HL-60/S4 treated with phorbol 12-myristate 13-acetate at 8.2 ng/mL for 4 days and 3 days (cell line): ENCODE measurements around the gene SNAI3.

Experiments
- in situ Hi-C: fragments of 300-500 bp; cut with MboI; formaldehyde crosslinking; loops from 2 replicates; pipeline ENCODE4 v1.15.0; 2022; ENCODE audit warnings: low sequenced_read_pairs

Gene SNAI3

DNA sequence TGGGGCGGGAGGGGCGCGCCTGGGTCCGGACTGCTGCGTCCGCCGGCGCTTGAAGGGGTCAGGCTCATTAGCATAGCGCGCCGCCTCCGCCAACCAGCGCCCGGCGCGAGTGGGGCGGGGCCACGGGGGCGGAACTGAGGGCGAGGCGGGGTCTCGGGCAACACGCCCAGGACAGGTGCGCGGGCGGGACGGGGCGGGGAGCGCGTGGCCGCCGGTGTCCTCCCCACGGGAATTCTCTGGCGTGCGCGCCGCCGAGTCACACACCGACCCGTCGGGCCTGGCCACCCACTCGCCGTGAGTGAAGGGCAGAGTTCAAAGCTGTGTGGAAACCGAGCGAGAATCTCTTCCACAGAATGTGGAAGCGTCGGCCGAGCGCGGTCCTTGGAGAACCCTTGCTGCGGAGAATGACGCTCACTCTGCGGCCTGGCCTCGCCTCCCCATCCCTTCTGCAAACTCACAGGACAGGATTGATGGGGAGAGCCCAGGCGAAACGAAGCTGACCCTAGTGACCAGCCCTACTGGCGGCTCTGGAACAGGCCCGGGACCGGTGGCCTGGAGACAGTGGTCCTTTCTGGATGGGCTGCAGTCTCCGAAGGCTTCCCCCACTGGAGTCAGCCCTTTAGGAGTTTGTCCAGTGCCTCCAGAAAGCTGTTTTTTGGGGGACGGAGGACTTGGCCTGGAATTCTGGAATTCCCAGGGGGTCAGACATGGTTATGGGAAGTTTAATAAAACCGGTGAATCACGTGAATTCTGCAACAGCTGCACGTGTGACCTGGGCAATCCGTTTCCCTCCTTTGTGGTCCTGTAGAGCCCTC, at the start of gene SNAI3:
TSS of gene SNAI3 (minus strand) at position 69 of the 815 bp plus-strand sequence. CDS start 101 bp downstream, outside the sequence.
- in situ Hi-C loops: no loop called here

GRCh38 chr16:88736088-88736487, 49.8 kb upstream of the SNAI3 start:
- in situ Hi-C loops: no loop called here

- in situ Hi-C loops: no loop called here
Observed at GRCh38 chr16:88735616-88736015, 49.3 kb upstream of the SNAI3 start.

DNA sequence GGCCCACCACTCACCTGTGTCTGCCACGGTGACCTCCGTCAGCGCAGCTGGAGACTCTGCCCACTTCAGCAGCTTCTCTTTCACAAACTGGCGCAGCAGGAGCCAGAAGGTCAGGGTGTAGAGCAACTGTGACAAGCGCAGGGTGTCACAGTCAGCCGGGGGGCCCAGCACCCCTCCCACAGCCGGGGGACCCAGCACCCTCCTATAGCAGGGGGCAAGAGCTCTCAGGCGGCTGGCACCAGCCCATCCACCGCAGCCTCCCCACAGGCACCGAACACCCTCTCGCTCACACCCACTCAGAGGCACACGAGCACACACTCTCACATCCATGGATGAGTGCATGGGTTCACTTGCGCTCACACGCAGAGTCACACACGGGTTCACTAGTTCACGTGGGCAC, 48.8 kb upstream of the SNAI3 start:
- in situ Hi-C loops: no loop called here

DNA sequence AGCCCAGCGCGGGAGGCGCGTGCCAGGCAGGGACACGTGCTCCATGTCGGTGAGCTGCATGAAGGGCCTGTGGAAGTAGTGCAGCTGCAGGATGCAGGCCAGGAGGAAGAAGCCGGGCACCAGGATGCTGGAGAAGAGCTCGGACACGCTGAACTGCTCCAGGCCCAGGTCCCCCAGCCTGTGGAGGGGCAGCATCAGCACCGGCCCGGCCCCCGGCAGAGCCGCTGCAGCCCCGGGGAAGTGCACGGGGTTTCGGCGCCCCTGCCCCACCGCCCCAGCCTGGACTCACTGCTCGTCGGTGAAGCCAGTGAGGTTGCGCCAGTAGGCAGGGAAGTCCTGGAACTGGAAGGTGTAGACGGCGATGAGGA, 48.0 kb upstream of the SNAI3 start:
- in situ Hi-C loops: no loop called here

- in situ Hi-C loops: no loop called here
Observed at GRCh38 chr16:88733630-88734360, 47.5 kb upstream of the SNAI3 start.

DNA sequence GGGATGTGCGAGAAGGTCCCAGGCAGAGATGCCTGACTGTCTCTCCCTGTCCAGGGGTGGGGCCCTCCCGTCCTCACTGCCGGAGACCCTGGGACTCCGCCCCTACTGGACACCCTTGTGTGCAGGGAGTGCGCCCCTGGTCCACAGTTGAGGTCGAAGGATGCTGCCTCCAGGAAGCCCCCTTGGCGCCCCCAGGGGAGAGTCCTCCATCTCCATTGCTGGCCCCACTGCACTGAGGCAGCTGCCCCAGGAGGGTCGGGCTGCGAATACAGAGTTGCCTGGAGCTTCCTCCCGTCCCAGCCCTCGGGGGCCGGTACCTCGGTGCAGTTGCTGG, 46.6 kb upstream of the SNAI3 start:
- in situ Hi-C loops: no loop called here

GRCh38 chr16:88732172-88732960, 46.1 kb upstream of the SNAI3 start:
- in situ Hi-C loops: no loop called here

- in situ Hi-C loops: no loop called here
Observed at GRCh38 chr16:88731699-88732098, 45.4 kb upstream of the SNAI3 start.

GRCh38 chr16:88730632-88731607, 44.6 kb upstream of the SNAI3 start:
- in situ Hi-C loops: no loop called here

- in situ Hi-C loops: no loop called here
Observed at GRCh38 chr16:88727871-88728270, 41.6 kb upstream of the SNAI3 start.

DNA sequence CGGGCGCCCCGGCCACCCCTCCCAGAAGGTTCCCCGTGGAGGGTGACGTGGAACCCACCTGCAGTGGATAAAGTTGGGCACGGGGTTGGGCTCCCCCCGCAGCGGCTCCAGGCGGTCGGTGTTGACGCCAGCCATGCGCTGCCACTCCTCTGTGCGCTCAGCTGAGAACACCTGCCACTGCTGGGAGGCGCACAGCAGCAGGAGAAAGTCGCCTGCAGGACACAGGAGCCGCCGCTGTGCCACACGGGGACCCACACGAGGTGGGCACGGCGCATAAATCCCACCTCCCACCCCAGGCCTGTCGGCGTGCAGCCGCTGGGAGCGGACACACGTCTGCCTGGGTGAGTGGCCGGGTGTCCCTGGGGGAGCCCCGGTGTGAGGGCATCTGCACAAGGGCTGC, 40.7 kb upstream of the SNAI3 start:
- in situ Hi-C loops: no loop called here

DNA sequence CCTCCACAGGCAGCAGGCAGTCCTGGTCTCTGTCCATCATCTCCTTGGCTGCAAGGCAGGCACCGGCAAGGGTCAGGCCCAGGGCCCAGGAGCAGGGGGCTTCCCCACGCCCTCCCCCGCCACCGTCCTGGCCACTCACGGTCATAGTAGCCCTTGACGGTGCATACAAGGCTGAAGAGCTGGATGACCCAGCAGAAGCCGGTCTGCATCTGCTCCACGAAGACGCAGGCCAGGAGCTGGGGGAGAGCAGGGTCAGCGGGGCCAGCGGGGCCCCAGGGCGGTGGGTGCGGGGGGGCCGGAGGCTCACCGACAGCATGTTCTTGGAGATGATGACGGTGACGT, 40.1 kb upstream of the SNAI3 start:
- in situ Hi-C loops: no loop called here

- in situ Hi-C loops: no loop called here
Observed at GRCh38 chr16:88725609-88726407, 39.5 kb upstream of the SNAI3 start.

- in situ Hi-C loops: no loop called here
Observed at GRCh38 chr16:88724855-88725555, 38.7 kb upstream of the SNAI3 start.

DNA sequence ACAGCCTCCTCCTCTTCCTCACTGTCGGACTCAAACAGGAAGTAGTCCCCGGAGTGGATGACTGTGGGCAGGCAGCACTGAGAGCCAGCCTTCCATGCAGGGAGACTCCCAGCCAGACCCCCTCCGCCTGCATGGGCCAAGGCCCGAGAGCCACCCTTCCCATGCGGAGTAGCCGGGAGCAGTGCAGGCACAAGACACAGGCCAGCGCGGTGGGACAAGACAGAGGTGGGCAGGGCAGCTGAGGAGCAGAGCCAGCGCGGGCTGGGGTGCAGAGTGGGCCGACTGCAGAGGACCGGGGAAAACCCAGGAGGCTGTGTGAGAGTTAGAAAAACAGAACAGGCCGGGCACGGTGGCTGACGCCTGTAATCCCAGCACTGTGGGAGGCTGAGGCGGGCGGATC, 37.6 kb upstream of the SNAI3 start:
- in situ Hi-C loops: no loop called here

DNA sequence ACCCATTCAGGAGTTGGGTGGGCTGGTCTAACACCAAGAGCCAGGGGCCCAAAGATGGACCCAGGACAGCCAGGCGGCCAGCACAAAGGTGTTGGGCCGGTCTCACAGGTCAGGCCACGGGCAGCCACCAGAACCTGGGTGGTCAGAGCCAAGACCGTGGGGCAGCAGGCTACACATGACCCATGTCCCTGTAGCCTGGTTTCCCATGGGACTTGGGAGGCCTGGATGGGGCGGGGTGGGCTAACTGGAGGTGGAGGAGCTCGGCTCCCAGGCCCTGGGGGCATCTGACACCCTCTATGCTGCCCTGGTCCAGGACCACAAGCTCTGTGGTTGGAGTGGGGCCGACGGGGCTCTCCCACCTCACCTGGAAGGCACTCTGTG, 37.2 kb upstream of the SNAI3 start:
- in situ Hi-C loops: no loop called here

DNA sequence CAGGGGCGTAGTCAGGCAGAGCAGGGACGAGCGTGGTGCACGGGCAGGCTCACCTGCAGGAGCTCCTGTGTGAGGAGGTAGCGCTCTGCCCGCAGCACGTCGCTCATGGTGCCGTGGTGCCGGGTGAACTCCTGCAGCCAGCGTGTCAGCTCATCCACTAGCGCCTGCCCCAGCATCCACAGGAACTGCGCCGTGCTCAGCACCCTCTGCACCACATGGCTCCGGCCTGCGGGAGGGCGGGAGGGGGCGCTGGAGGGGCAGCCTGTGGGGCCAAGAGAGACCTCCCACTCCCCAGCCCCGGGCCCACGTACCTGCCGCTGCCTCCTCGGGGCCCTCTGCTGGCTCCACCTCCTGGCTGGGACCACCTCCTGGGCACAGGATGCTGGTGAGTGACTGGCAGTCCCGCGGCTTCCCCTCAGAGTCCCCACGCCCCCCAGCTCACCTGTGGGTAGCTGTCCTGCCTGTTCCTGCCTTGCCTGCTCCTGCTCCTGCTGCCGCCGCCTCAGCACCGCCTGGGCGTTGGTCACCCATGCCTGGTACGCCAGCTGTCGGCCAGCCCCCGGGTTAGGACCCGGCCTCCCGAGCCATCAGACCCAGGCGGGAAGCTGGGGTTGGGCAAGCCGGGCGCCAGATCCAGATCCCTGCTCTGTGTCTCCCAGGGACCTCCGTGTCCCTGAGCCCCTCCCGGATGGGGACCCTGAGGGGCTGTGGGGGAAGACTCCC, 36.6 kb upstream of the SNAI3 start:
- in situ Hi-C loops: no loop called here
